Measurements from ENCODE around the gene ZNF410.
"Not testable (repeated sequence)": the region's sequence is repeated elsewhere in the genome, so short reads cannot be mapped to it uniquely, and the experiment has no call there.

Gene ZNF410

GRCh38 chr14:73886449-73887317 is at the start of gene ZNF410:
Gene ZNF410, plus strand, starts transcription at chr14:73886859. Its CDS starts 5,317 bp downstream, at chr14:73892176.
- DNase-seq (ENCODE audit: low spot score), result peak; percentile 96

GRCh38 chr14:73838293-73839034 is 48.2 kb upstream of the ZNF410 start:
- DNase-seq (ENCODE audit: low spot score), result not testable (repeated sequence)

- DNase-seq (ENCODE audit: low spot score), result no peak
These were observed 44.5 kb upstream of the ZNF410 start for GRCh38 chr14:73842201-73842600.

- no peak for DNase-seq (ENCODE audit: low spot score)
These were observed 43.8 kb upstream of the ZNF410 start for GRCh38 chr14:73842851-73843250.

- no peak for DNase-seq (ENCODE audit: low spot score)
These were observed 43.4 kb upstream of the ZNF410 start for GRCh38 chr14:73843296-73843695.

GRCh38 chr14:73846947-73847346 is 39.7 kb upstream of the ZNF410 start:
- DNase-seq (ENCODE audit: low spot score), result no peak

DNA sequence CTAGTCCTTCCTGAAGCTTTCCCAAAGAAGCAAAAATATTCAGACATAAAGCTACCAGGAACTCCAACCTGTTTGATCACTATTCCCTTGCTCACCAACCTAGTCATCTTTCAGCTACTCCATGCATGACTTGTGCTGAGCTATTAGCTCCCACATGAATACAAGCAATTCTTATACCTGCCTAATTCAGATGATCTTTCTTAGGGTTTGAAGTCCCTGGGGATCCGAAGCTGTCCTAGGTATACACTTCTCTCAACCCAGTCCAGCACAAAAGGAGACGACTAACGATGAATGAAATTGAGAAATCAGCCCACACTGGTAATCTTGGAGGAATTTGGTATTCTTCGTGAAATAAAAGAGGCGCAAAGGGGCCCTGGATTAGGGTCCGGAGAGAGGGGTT is 35.7 kb upstream of the ZNF410 start:
- DNase-seq (ENCODE audit: low spot score), result no peak

DNA sequence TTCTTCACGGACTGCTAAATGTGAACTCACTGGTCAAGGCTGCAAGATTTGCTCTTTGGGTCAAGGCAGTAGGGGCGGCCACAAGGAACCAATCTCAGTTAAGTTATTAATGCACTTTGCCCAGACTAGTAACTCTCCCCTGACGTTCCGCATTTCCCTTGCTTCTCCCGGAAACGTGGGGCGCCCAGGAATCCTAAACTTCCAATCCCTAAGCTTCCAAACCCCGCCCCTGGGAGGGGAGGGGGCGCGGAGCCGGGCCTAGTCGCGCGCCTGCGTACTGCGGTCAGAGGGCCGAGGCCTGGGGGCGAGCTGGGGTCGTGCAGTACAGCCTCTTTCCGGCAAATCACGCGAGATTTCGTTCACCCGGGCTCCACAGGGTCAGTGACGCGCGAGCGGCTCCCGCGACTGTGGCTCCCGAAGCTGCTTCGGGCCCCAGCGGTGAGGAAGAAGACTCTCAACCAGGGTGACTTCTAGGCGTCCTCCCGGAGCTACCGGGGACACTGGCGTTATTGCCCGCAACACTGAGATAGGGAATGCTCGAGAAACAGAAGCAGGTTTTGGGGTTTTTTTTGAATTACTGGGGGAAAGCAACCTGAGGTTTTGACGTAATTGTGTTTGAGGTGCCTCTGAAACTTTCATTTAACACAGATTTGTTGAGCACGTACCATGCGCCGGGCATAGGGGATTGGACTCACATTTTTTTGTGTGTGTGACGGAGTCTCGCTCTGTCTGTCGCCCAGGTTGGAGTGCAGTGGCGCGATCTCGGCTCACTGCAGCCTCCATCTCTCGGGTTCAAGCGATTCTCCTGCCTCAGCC is 34.9 kb upstream of the ZNF410 start, which contains the start of gene PTGR2:
Gene PTGR2 (plus strand): TSS at position 265 of the 816 bp plus-strand sequence. CDS start 7,032 bp downstream, outside the sequence.
- peak; percentile 100 for DNase-seq (ENCODE audit: low spot score)

DNA sequence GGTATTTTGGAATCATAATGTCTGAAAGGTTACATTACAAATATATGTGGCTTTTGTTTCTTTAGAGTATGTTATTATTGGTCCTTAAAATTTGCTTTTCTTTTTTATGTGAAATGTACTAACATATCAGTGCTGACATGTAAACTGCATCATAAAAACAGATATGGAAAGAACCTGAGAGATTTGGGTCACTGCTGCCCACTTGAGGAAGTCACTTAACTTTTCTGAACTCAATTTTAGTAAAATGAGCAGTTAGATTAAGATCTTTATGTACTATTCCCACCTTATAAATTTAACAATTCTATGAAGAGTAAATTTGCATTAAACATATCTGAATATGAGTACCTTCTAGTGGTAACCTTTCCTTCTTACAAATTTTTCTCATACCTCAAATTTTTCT is 27.5 kb upstream of the ZNF410 start:
- DNase-seq (ENCODE audit: low spot score), result no peak

DNA sequence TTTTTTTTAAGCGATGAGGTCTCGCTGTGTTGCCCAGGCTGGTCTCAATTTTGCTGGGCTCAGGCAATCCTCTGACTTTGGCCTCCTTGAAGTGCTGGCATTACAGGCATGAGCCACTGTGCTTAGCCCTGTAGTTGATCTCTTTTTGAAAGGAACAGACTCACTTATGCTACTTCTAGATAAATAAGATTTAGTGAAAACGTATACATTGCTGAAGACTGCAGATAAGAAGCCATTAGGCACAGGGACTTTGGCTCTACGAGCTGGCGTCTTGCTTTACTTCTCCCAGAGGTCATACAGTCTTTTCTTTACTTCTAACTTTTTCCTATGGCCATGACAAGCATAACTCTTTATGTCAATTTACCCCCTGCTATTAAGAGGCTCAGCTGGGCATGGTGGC is 25.6 kb upstream of the ZNF410 start:
- DNase-seq (ENCODE audit: low spot score), result no peak

- no peak for DNase-seq (ENCODE audit: low spot score)
These were observed 24.2 kb upstream of the ZNF410 start for GRCh38 chr14:73862480-73862879.

GRCh38 chr14:73863209-73863608 is 23.4 kb upstream of the ZNF410 start:
- no peak for DNase-seq (ENCODE audit: low spot score)

GRCh38 chr14:73865534-73866113 is 21.0 kb upstream of the ZNF410 start:
- DNase-seq (ENCODE audit: low spot score), result no peak

DNA sequence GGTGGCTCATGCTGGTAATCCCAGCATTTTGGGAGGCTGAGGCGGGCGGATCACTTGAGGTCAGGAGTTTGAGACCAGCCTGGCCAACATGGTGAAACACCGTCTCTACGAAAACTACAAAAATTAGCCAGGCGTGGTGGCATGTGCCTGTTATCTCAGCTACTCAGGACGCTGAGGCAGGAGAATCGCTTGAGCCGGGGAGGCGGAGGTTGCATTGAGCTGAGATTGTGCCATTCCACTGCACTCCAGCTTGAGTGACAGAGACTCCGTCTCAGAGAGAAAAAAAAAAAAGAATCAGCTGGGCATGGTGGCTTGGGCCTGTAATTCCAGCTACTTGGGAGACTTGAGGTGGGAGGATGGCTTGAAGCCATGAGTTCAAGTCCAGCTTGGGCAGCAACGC is 16.9 kb upstream of the ZNF410 start:
- not testable (repeated sequence) for DNase-seq (ENCODE audit: low spot score)

GRCh38 chr14:73870525-73871235 is 16.0 kb upstream of the ZNF410 start:
- no peak for DNase-seq (ENCODE audit: low spot score)

GRCh38 chr14:73873660-73874059 is 13.0 kb upstream of the ZNF410 start:
- no peak for DNase-seq (ENCODE audit: low spot score)

- DNase-seq (ENCODE audit: low spot score), result no peak
These were observed 8.9 kb upstream of the ZNF410 start for GRCh38 chr14:73877790-73878189.

DNA sequence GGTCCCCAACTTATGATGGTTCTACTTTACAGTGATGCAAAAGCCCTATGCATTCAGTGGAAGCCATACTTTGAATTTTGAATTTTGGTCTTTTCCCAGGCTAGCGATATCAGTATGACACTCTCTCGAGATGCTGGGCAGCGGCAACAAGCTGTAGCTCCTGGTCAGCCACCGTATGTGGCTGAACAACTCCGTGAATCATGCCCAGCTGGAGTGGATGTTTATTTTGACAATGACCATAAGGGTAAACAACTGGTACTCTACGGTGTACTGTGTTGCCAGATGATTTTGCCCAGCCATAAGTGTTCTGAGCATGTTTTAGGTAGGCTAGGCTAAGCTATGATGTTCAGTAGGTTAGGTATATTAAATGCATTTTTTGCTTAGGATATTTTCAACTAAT is 8.2 kb upstream of the ZNF410 start:
- DNase-seq (ENCODE audit: low spot score), result no peak

- no peak for DNase-seq (ENCODE audit: low spot score)
These were observed 7.6 kb upstream of the ZNF410 start for GRCh38 chr14:73879027-73879426.

DNA sequence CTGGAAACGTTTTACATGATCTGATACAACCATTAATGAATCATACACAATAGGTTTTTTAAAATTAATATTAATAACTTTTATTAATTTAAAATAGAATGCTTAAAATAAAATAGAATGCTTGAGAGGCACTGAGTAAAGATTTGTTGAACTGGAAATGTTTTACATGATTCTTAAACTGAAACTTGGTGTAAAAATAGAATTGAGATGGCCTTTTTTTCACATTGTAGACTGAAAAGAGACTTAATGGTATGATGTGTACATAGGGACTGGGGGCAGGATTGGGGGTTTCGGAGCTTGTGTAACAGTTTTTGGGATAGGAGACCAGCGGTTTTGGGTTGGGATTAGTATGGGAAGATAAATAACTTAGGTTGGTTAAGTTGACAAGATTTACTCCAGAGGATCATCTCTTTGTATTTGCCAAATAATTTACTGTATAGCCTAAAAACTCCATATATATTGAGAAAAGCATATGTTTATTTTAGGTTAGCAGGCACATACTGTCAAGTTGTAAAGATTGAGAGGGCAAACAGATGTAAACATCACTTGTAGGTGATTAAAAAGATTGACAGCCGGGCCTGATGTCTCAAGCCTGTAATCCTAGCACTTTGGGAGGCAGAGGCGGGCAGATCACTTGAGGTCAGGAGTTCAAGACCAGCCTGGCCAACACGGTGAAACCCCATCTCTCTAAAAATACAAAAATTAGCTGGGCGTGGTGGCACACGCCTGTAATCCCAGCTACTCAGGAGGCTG is 2.0 kb upstream of the ZNF410 start:
- no peak for DNase-seq (ENCODE audit: low spot score)

GRCh38 chr14:73887318-73887616 is 608 bp downstream of the ZNF410 start:
- DNase-seq (ENCODE audit: low spot score), result no peak

Measured in AG08395 (cell line).